ENCODE measurements around the gene PCNX2.

GRCh38 chr1:233211106-233211505 is 84.4 kb downstream of the PCNX2 start:
- TF ChIP-seq EZH2phosphoT487 (IDR thresholded peaks at IDR 0.05; ENCODE audit: borderline replicate concordance) (no peak), CTCF (conservative IDR thresholded peaks at IDR 0.05; ENCODE audit: low read length) (no peak)

Measured in Loucy (cell line).